GM12878 (cell line): ENCODE measurements around the gene MAT2B. TPM values are rescaled to one million over a fixed set of nuclear protein-coding genes. Genes with fewer than 3 reads are reported as not detected.

Source experiments
- ATAC-seq: fragments of 200-7000 bp; cut with Tn5 transposase; 3 replicates; pipeline ENCODE4 v1.9.1; 2020; ENCODE audit warnings: mild to moderate bottlenecking, moderate library complexity
- BruUV-seq: library from RNA; stranded (reverse); fragments of 400-500 nt; replicated peaks from 2 replicates; lab custom pipeline; 2021; lab: Mats Ljungman, UMichigan
- CTCF ChIA-PET: fragments of 300-600 bp; sonication (Branson Sonifier 250); formaldehyde crosslinking; extraction: SDS; loops from one replicate; lab custom pipeline; 2021; ENCODE audit warnings: inconsistent platforms; lab: Yijun Ruan, JAX
- POLR2A ChIA-PET: fragments of 350-600 bp; formaldehyde crosslinking; extraction: SDS; loops from one replicate; lab custom pipeline; 2021; ENCODE audit warnings: inconsistent platforms; lab: Charles Lee
- RAD21 ChIA-PET: fragments of 300-600 bp; sonication (Branson Sonifier 250); formaldehyde crosslinking; loops from one replicate; lab custom pipeline; 2023; ENCODE audit warnings: antibody characterized with exemption; ENCODE audit not compliant: unreplicated experiment; lab: Charles Lee
- SMC1A ChIA-PET: fragments of 300-600 bp; sonication (Branson Sonifier 250); formaldehyde crosslinking; loops from one replicate; lab custom pipeline; 2023; ENCODE audit not compliant: unreplicated experiment, uncharacterized antibody; lab: Charles Lee
- DNase-seq: peaks from one replicate; pipeline ENCODE4 v3.0.0-alpha.2; 2011; ENCODE audit warnings: low read depth, low spot score
- FAIRE-seq: peaks from 3 replicates; lab custom pipeline; 2011; peaks lifted over from hg19 to GRCh38; lab: Jason Lieb, UNC
- H2AFZ ChIP-seq: 2 replicates; pipeline ENCODE4 v1.6.0; 2011; ENCODE audit warnings: low read depth, low read length, control low read depth; ENCODE audit not compliant: control insufficient read depth
- H3K27ac ChIP-seq: 2 replicates; pipeline ENCODE4 v1.5.1; 2011; ENCODE audit warnings: control low read depth; ENCODE audit not compliant: control insufficient read depth, insufficient read depth
- H3K27me3 ChIP-seq, 2 experiments: replicated peaks in 1 of 2; 2 replicates each; pipeline versions ENCODE4 v1.6.0 to v1.6.1; 2011; ENCODE audit warnings: low read length in 1 of 2; ENCODE audit not compliant: control insufficient read depth in 2 of 2, insufficient read depth in 2 of 2
- H3K36me3 ChIP-seq, 2 experiments: 2 replicates each; pipeline ENCODE4 v1.5.1; 2011; ENCODE audit warnings: low read length in 1 of 2; ENCODE audit not compliant: control insufficient read depth in 2 of 2, insufficient read depth in 2 of 2
- H3K4me1 ChIP-seq: 2 replicates; pipeline ENCODE4 v1.6.1; 2011; ENCODE audit warnings: mild to moderate bottlenecking, low read length, moderate library complexity, mixed read lengths; ENCODE audit not compliant: control insufficient read depth, insufficient read depth
- H3K4me2 ChIP-seq: 2 replicates; pipeline ENCODE4 v1.6.0; 2011; ENCODE audit warnings: control low read depth; ENCODE audit not compliant: control insufficient read depth, insufficient read depth
- H3K4me3 ChIP-seq: fragments of 200-600 bp; sonication (generic); 2 replicates; pipeline ENCODE4 v1.5.1; 2016
- H3K79me2 ChIP-seq: 2 replicates; pipeline ENCODE4 v1.6.0; 2011; ENCODE audit warnings: low read length; ENCODE audit not compliant: control insufficient read depth, insufficient read depth
- H3K9ac ChIP-seq: 2 replicates; pipeline ENCODE4 v1.8.0; 2011; ENCODE audit warnings: low read length, control low read depth, mixed read lengths; ENCODE audit not compliant: control insufficient read depth, insufficient read depth
- H3K9me3 ChIP-seq: replicated peaks from 3 replicates; pipeline ENCODE4 v1.5.1; 2011; ENCODE audit warnings: mild to moderate bottlenecking, low read length; ENCODE audit not compliant: control insufficient read depth, insufficient read depth
- H4K20me1 ChIP-seq: 2 replicates; pipeline ENCODE4 v1.6.0; 2011; ENCODE audit not compliant: control insufficient read depth, insufficient read depth
- HDGF ChIP-seq: fragments of 450-650 bp; IDR thresholded peaks from 2 replicates; pipeline ENCODE4 v1.6.1; 2016; ENCODE audit warnings: antibody characterized with exemption
- NR2C1 ChIP-seq: fragments of 450-650 bp; IDR thresholded peaks from 2 replicates; pipeline ENCODE4 v1.6.1; 2017; ENCODE audit warnings: antibody characterized with exemption, mild to moderate bottlenecking, moderate library complexity
- REST ChIP-seq: IDR thresholded peaks from 2 replicates; pipeline ENCODE4 v1.6.1; 2012; ENCODE audit warnings: mild to moderate bottlenecking, low read depth, low read length
- SMARCA5 ChIP-seq: fragments of 450-650 bp; IDR thresholded peaks from 2 replicates; pipeline ENCODE4 v1.6.1; 2017; ENCODE audit warnings: mild to moderate bottlenecking
- WGBS: methylation state at CpG from one replicate; pipeline ENCODE4 v1.1.6; 2016; ENCODE audit warnings: low lambda C conversion rate; ENCODE audit not compliant: insufficient replicate concordance, insufficient coverage; ENCODE audit errors: missing lambda C conversion rate; 5-methylcytosine and 5-hydroxymethylcytosine counted together
- in situ Hi-C: fragments of 300-500 bp; cut with MboI; formaldehyde crosslinking; loops from 9 replicates; pipeline ENCODE4 v1.14.3; 2018; ENCODE audit warnings: mixed read lengths
- intact Hi-C: fragments of 100-400 bp; cut with micrococcal nuclease; formaldehyde crosslinking; loops from one replicate; pipeline ENCODE4 v1.14.2; 2022; ENCODE audit not compliant: unreplicated experiment
- polyA plus RNA-seq, 11 experiments: library from polyadenylated mRNA; depleted of rRNA in 4 of 11; unstranded in 6 of 11; stranded (reverse) in 5 of 11; fragments of >200 nt; fragmentation: Nextera tagmentation in 4 of 11; fragmentation: Illumina TruSeq in 1 of 11; extraction: Ambion mirVana in 4 of 11; extraction: Trizol in 1 of 11; gene quantifications; 1 replicate in 1 of 11; 2 replicates in 10 of 11; pipeline versions ENCODE4 v1.2.1 to v1.2.3, GENCODE V29; 2011 to 2016; ENCODE audit warnings: inconsistent platforms in 2 of 11, missing spikeins in 2 of 11, low read depth in 1 of 11
- total RNA-seq, 4 experiments: library from RNA; depleted of rRNA in 3 of 4; stranded (reverse); fragments of >200 nt in 3 of 4; fragmentation: Illumina TruSeq in 1 of 4; extraction: Trizol in 1 of 4; gene quantifications; 2 replicates each; pipeline versions ENCODE4 v1.2.1 to v1.2.3, GENCODE V29; 2013 to 2021

Gene MAT2B
- total and polyA plus RNA-seq, 10 of the 15 experiments (the other 5 are each of a cell fraction or from before 2014, with no cell fraction given), result 43.2 to 122 (median 63.7) TPM

DNA sequence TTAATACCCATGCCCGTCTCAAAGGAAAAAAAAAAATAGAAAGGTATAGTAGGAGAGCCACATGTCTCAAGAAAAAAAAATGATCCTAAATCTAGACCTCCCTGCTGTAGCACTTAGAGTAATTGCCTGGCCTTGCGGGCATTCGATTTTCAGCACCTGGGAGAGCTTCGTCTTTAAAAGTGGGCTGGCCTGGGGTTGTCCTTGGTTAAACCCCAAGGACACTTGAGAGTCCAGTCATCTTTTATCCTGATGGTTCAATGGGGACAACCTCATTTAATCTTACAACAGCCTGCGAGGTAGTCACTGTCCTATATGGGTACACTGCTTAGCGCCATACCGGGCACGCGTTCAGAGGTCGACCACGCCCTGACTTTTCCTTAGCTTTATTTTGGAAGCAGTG lies 60.1 kb downstream of the MAT2B start:
- Histone ChIP-seq H3K27me3 (peaks cover 0 to 8% of the 10 kb centered on the region in 2 experiments; a peak in 3 of 4 replicates), H3K36me3 (no peaks in the 10 kb centered on the region), H3K4me2 (peak overlapping the region; percentile 56), H3K9ac (no peak overlapping the region), H3K4me1 (no peaks in the 10 kb centered on the region), H4K20me1 (no peaks in the 10 kb centered on the region), H3K27ac (no peak overlapping the region), H3K9me3 (no peaks in the 10 kb centered on the region), H3K79me2 (no peaks in the 10 kb centered on the region), H2AFZ (no peak overlapping the region; the same call in 1 of the 2 replicates), H3K4me3 (peak overlapping the region; percentile 46)
- POLR2A ChIA-PET, result no interaction called here
- ATAC-seq (peak; percentile 13), DNase-seq (no peak), FAIRE-seq (no peak)
- RAD21 ChIA-PET, result interaction anchor here (1.0 to 1.7 kb wide), 3 partner anchors 109 to 1642 kb away, joined by 3 to 10 read pairs (median 3); no protein-coding TSS in a partner anchor
- SMC1A ChIA-PET, result interaction anchor here (0.6 to 2.5 kb wide), 11 partner anchors 14 to 939 kb away, joined by 3 to 11 read pairs (median 3); no protein-coding TSS in a partner anchor
- peak; percentile 69; the same call in 1 of the 2 replicates for TF ChIP-seq REST
- TF ChIP-seq NR2C1, result no peak
- TF ChIP-seq HDGF, result no peak
- no peak for TF ChIP-seq SMARCA5
- in situ Hi-C loops (loop anchor here (10.0 kb wide), 2 partner anchors 939 to 1639 kb away; no protein-coding TSS in a partner anchor), intact Hi-C loops (loop anchor here (2.0 to 10.0 kb wide), 6 partner anchors 249 to 1889 kb away; no protein-coding TSS in a partner anchor)
- CTCF ChIA-PET, result interaction anchor here (0.6 to 4.6 kb wide), 4 partner anchors 109 to 938 kb away, joined by 3 to 36 read pairs (median 3); no protein-coding TSS in a partner anchor
- BruUV-seq, result no TSS peak
- WGBS, result 18% methylated on average over 11 of the region's 11 CpGs
